DMS 273 treated with DMSO at 0.1 percent for 48 hours (cell line): ENCODE measurements around the gene OPA3.
"Not testable (repeated sequence)": the region's sequence is repeated elsewhere in the genome, so short reads cannot be mapped to it uniquely, and the experiment has no call there.

ENCODE experiments used
- DNase-seq: peaks from one replicate; lab custom pipeline; 2025; lab: John Stamatoyannopoulos, UW

Gene OPA3

DNA sequence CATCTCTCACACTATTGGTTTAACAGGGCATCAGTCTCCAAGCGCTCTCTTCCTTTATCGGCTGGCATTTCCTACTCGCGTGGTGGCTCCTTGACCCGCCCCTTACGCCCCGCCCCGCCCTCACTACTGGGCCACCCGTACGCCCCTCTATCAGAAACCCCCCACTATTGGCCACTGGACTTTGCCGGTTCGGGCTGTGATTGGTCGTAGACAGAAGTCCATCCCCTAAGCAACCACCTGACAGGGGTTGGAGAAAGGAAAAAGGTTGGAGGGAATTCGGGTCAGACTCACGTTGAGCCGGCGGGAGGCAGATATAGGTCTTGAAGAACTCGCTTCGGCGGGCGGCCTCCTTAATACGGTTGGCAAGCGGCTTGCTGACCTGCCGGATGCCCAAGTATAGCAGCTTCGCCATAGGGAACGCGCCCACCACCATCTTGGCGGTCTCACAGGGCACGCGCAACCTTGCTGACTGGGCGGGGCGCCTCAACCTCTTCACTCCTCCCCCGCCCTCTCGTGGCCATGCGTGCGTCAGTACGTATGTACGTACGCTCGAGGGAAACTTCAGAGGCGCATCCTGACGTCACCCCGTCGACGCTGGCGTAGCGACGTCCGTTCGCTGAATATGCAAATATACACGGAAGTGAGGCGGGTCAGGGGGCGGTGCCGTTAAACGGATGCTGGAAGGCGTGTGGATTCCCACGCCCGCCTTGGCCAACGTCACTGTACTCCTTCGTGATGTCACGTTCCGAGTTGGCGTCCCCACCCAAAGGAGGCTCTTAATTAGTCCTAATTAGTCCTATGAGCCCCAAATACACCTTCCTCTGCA lies at the start of gene OPA3:
Gene OPA3 (minus strand): TSS at position 471 of the 826 bp plus-strand sequence. CDS start 38 bp downstream, at position 433.
- DNase-seq: peak; percentile 99

DNA sequence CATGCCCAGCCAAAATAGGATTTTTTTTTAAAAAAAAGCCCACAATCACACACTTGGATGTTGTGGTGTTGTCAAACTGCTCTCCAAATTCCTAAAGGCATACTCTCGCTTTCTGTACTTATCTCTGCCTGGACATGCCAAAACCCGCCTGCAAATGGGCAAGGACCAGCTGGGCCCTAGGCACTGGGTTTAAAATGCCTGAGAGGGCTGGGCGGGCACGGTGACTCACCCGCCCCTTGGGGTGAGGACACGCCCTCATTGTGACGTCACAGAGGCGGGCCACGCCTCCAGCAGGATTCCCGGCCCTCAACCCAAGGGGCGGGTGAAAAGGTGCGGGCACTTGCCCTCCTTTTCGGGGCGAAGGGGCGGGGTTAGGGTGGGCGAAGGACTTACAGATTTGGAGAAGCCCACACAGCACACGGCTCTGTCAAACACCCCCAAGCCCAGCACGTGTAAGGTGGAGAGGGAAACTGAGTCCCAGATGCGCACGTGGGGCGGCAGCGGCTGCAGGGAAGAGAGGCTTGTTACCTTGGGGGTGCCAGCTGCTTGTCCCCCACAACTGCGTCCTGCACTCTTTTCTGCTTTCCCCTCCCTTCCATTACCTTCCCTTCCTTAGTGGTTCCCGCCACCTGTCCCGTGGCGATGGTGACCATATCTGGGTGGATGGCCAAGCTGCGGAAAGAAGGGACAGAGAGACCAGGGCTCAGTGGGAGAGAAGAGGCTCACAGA lies 48.0 kb upstream of the OPA3 start:
- DNase-seq: peak; percentile 88

DNA sequence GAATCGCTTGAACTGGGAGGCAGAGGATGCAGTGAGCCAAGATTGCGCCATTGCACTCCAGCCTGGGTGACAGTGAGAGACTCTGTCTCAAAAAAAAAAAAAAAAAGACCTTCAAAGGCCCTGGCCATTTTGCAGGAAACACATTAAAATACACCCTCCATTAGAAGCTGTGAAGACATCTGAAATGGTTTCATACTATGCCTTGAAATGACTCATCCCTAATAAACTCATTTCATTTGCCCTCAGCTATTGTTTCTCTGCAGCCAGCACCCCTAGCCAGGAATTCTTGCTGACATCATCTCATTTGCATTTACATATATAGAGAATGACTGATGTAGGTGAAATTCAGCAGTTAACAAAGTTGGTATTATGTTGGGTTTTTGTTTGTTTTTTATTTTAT lies 45.9 kb upstream of the OPA3 start:
- no peak for DNase-seq

- DNase-seq: no peak
These were observed 45.1 kb upstream of the OPA3 start for GRCh38 chr19:45629704-45630103.

GRCh38 chr19:45628219-45628618 lies 43.6 kb upstream of the OPA3 start:
- DNase-seq: not testable (repeated sequence)

GRCh38 chr19:45623984-45624383 lies 39.4 kb upstream of the OPA3 start:
- no peak for DNase-seq

GRCh38 chr19:45621976-45622503 lies 37.4 kb upstream of the OPA3 start:
- no peak for DNase-seq

- DNase-seq: no peak
These were observed 36.8 kb upstream of the OPA3 start for GRCh38 chr19:45621389-45621788.

DNA sequence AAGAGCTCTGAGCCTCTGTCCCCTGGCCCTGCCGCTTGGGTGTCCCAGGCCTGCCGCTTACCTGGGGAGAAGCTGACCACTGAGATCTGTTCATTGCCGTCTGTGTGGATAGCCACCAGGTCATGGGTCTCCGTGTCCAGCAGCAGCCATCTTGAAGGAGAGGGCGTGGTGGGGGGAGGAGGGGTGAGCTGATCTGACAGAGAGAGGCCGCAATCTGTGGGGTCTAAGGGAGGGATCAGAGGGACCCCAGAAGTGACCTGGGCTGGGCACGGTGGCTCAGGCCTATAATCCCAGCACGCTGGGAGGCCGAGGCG lies 32.1 kb upstream of the OPA3 start:
- no peak for DNase-seq

- peak; percentile 79 for DNase-seq
These were observed 31.4 kb upstream of the OPA3 start for GRCh38 chr19:45615795-45616703.

GRCh38 chr19:45615056-45615455 lies 30.5 kb upstream of the OPA3 start:
- DNase-seq: not testable (repeated sequence)

GRCh38 chr19:45613926-45614725 lies 29.5 kb upstream of the OPA3 start:
- no peak for DNase-seq

DNA sequence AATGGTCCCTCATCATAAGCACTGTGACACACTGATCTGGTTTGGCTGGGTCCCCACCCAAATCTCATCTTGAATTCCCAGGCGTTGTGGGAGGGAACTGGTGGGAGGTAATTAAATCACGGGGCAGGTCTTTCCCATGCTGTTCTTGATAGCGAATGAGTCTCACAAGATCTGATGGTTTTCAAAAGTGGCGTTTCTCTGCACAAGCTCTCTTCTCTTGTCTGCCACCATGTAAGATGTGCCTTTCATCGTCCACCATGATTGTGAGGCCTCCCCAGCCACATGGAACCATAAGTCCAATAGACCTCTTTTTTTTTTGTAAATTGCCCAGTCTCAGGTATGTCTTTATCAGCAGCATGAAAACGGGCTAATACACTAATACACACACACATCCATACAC lies 24.3 kb upstream of the OPA3 start:
- no peak for DNase-seq

DNA sequence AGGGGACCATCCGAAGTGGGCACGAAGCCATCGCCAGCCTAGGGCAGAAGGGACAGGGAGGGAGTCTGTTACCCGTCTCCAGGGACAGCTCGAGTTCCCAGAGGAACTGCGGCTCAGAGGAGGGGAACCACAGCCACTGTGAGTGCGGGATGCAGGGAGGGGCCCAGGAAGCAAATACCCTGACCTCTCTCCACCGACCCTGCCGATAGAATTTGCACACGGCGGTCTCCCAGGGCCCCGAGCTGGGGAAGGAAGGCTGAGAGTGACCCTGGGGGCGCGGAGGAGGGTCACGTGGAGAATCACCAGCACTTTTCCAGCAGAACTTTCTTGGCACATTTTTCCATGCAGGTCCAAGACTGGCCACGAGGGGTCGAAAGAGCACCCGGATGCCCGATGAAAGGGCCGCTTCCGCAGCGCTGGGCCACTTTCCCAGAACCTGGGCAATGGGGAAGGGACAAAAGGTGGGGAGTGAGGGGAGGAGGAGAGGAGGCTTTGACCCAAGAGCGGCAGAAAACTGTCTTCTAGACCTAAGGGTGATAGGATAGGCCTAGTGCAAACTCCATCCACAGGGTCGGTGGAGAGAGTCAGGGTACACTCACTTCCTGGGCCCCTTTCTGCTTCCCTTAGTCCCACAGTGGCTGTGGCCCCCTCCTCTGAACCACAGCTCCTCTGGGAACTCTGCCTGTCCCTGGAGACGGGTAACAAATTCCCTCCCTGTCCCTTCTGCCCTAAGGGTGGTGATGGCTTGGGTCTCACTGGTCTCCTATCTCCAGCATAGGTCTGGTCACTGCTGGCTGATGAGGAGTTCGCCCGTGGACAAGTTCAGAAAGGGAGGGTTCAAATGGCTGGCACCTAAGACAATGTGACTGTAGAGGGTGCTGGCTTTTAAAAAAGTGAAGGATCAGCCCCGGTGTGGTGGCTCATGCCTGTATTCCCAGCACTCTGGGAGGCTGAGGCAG lies 22.7 kb upstream of the OPA3 start:
- DNase-seq: no peak

GRCh38 chr19:45601524-45602374 lies 17.1 kb upstream of the OPA3 start, which contains the start of gene GPR4:
GPR4 (minus strand) TSS chr19:45602212; CDS start chr19:45591866, 10,346 bp downstream.
- no peak for DNase-seq

DNA sequence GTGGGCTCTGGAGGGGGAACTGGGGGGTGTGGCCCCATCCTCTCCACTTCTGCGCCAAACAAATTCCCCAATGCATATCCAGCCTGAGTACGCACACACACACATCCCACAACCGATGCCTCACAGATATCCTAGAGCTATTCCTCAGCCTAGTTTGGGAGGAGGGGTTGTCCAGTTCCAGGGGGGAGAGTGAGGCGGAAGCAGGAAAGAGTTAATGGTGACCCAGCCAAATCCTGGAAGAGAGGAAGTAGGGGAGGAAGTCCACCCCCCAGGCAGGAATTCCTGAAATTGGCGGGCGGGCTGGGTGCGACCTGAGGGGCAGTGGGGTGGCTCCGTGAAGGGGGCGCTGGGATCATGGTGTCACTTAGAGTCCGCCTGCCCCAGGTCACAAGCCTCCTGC lies 16.5 kb upstream of the OPA3 start:
- DNase-seq: no peak

- no peak for DNase-seq
These were observed 15.8 kb upstream of the OPA3 start for GRCh38 chr19:45600340-45600885.

GRCh38 chr19:45599286-45599685 lies 14.7 kb upstream of the OPA3 start:
- DNase-seq: no peak
